GM19452 (cell line): ENCODE data around the gene PPCS.
"Not testable (repeated sequence)": the region's sequence is repeated elsewhere in the genome, so short reads cannot be mapped to it uniquely, and the experiment has no call there.

Source experiments
- ATAC-seq: cut with Tn5 transposase; IDR thresholded peaks from one replicate; pipeline ENCODE4 v1.9.1; 2021; ENCODE audit not compliant: unreplicated experiment

Gene PPCS

GRCh38 chr1:42450061-42450460 lies 6.3 kb upstream of the PPCS start:
- ATAC-seq: no peak

GRCh38 chr1:42453386-42453785 lies 3.0 kb upstream of the PPCS start:
- no peak for ATAC-seq

GRCh38 chr1:42454403-42454802 lies 1.9 kb upstream of the PPCS start:
- no peak for ATAC-seq

- ATAC-seq: peak; percentile 64
Measured at GRCh38 chr1:42456754-42457089, 379 bp downstream of the PPCS start.

GRCh38 chr1:42461196-42461595 lies 4.9 kb downstream of the PPCS start:
- no peak for ATAC-seq

- ATAC-seq: peak; percentile 99
Measured at GRCh38 chr1:42462828-42463763, 6.8 kb downstream of the PPCS start, which contains the start of gene CCDC30. Gene CCDC30, plus strand, starts transcription at chr1:42463286. Its CDS starts 17,266 bp downstream, at chr1:42480552.

GRCh38 chr1:42463921-42464320 lies 7.6 kb downstream of the PPCS start:
- no peak for ATAC-seq

GRCh38 chr1:42466030-42466429 lies 9.7 kb downstream of the PPCS start:
- no peak for ATAC-seq

GRCh38 chr1:42469727-42470126 lies 13.4 kb downstream of the PPCS start:
- no peak for ATAC-seq

GRCh38 chr1:42476605-42477004 lies 20.3 kb downstream of the PPCS start:
- ATAC-seq: no peak

GRCh38 chr1:42477354-42477753 lies 21.0 kb downstream of the PPCS start:
- ATAC-seq: not testable (repeated sequence)

- no peak for ATAC-seq
Measured at GRCh38 chr1:42477775-42478174, 21.4 kb downstream of the PPCS start.

- no peak for ATAC-seq
Measured at GRCh38 chr1:42479621-42480020, 23.3 kb downstream of the PPCS start.

- no peak for ATAC-seq
Measured at GRCh38 chr1:42480921-42481320, 24.6 kb downstream of the PPCS start.

GRCh38 chr1:42482635-42483153 lies 26.4 kb downstream of the PPCS start:
- ATAC-seq: no peak

GRCh38 chr1:42484382-42484781 lies 28.0 kb downstream of the PPCS start:
- no peak for ATAC-seq

- ATAC-seq: no peak
Measured at GRCh38 chr1:42490237-42490636, 33.9 kb downstream of the PPCS start.

- ATAC-seq: not testable (repeated sequence)
Measured at GRCh38 chr1:42502031-42502430, 45.7 kb downstream of the PPCS start.

- ATAC-seq: no peak
Measured at GRCh38 chr1:42504535-42505128, 48.3 kb downstream of the PPCS start.

GRCh38 chr1:42506576-42506975 lies 50.2 kb downstream of the PPCS start:
- ATAC-seq: no peak
